GM12873 (cell line): ENCODE measurements around the gene CELF1.

Source experiments
- CTCF ChIP-seq: IDR thresholded peaks from 2 replicates; pipeline ENCODE4 v1.5.1; 2012; ENCODE audit warnings: low read depth, mild to moderate bottlenecking, moderate library complexity, low read length, control low read depth; ENCODE audit not compliant: insufficient read depth; ENCODE audit errors: missing control alignments

The CELF1 gene

DNA sequence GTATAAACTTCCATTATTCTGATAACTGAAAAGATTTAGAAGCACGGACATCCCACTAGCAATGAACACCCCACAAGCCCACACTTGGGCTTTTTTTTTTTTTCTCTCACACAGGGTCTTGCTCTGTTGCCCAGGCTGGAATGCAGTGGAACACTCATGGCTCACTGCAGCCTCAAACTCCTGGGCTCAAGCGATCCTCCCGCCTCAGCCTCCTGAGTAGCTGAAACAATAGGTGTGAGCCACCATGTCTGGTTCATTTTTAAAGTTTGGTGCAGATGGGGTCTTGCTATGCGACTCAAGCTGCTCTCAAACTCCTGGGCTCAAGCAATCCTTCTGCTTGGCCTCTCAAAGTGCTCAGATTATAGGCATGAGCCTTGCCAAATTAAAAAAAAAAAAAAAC lies 107.1 kb downstream of the CELF1 start:
- TF ChIP-seq CTCF = no peak

GRCh38 chr11:47443817-47444216 lies 109.1 kb downstream of the CELF1 start:
- TF ChIP-seq CTCF = no peak

- TF ChIP-seq CTCF = peak; percentile 44
Observed at GRCh38 chr11:47443028-47443700, 109.8 kb downstream of the CELF1 start.

DNA sequence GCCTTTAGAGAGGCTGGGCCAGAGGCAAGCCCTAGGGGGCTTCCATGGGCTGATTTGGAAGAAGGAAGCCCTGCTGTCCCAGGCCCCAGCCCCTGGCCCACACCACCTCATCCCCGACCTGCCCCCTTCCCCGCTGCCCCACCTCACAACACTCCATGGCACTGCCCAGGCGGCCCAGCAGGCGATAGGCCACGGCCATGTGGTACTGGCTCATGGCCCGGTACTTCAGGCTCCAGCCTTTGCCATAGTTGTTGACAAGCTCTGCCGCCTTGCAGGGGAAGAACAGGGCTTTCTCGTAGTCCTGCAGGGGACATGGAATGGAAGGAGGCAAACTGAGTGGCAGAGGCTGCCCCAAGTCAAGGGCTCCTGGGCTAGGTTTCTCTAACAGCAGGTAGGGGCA lies 110.4 kb downstream of the CELF1 start:
- TF ChIP-seq CTCF = no peak

- no peak for TF ChIP-seq CTCF
Observed at GRCh38 chr11:47441421-47441820, 111.5 kb downstream of the CELF1 start.

GRCh38 chr11:47440054-47440476 lies 112.9 kb downstream of the CELF1 start:
- no peak for TF ChIP-seq CTCF

GRCh38 chr11:47438721-47439120 lies 114.2 kb downstream of the CELF1 start:
- no peak for TF ChIP-seq CTCF
